ENCODE data around the gene RSPRY1.

RSPRY1 gene

GRCh38 chr16:57204675-57205074 lies 18.5 kb downstream of the RSPRY1 start:
- no peak for TF ChIP-seq CTCF (IDR thresholded peaks at IDR 0.05; ENCODE audit: insufficient read depth, missing control alignments)
- no peak for DNase-seq (ENCODE audit: insufficient read length, low spot score)
- FAIRE-seq: no peak

GRCh38 chr16:57208926-57209325 lies 22.8 kb downstream of the RSPRY1 start:
- no peak for TF ChIP-seq CTCF (IDR thresholded peaks at IDR 0.05; ENCODE audit: insufficient read depth, missing control alignments)
- no peak for FAIRE-seq
- DNase-seq (ENCODE audit: insufficient read length, low spot score): no peak

GRCh38 chr16:57209780-57210179 lies 23.7 kb downstream of the RSPRY1 start:
- no peak for TF ChIP-seq CTCF (IDR thresholded peaks at IDR 0.05; ENCODE audit: insufficient read depth, missing control alignments)
- FAIRE-seq (no peak), DNase-seq (ENCODE audit: insufficient read length, low spot score) (no peak)

- TF ChIP-seq CTCF (IDR thresholded peaks at IDR 0.05; ENCODE audit: insufficient read depth, missing control alignments): no peak
- FAIRE-seq (no peak), DNase-seq (ENCODE audit: insufficient read length, low spot score) (no peak)
Measured at GRCh38 chr16:57213462-57213861, 27.3 kb downstream of the RSPRY1 start.

- DNase-seq (ENCODE audit: insufficient read length, low spot score) (no peak), FAIRE-seq (no peak)
- no peak for TF ChIP-seq CTCF (IDR thresholded peaks at IDR 0.05; ENCODE audit: insufficient read depth, missing control alignments)
Measured at GRCh38 chr16:57216968-57217367, 30.8 kb downstream of the RSPRY1 start.

GRCh38 chr16:57223057-57223456 lies 36.9 kb downstream of the RSPRY1 start:
- DNase-seq (ENCODE audit: insufficient read length, low spot score): no peak
- TF ChIP-seq CTCF (IDR thresholded peaks at IDR 0.05; ENCODE audit: insufficient read depth, missing control alignments): no peak
- FAIRE-seq: no peak

GRCh38 chr16:57224651-57225335 lies 38.7 kb downstream of the RSPRY1 start:
- TF ChIP-seq CTCF (IDR thresholded peaks at IDR 0.05; ENCODE audit: insufficient read depth, missing control alignments): no peak
- FAIRE-seq: no peak

More at GRCh38 chr16:57224651-57225335, 38.7 kb downstream of the RSPRY1 start:
- no peak for DNase-seq (ENCODE audit: insufficient read length, low spot score)

Data from D721Med (cell line).